Measurements from ENCODE around the gene SDK1.

GRCh38 chr7:3318874-3319273 lies 17.8 kb downstream of the SDK1 start:
- no peak for TF ChIP-seq CTCF (IDR thresholded peaks at IDR 0.05; ENCODE audit: low read depth, low read length, missing input control)
- no peak for TF ChIP-seq TAF1 (conservative IDR thresholded peaks at IDR 0.05)
- no peak for TF ChIP-seq RXRA (IDR thresholded peaks at IDR 0.05)
- TF ChIP-seq ATF3 (IDR thresholded peaks at IDR 0.05), result no peak
- TF ChIP-seq FOXA1 (IDR thresholded peaks at IDR 0.05), result no peak
- TF ChIP-seq, protein P1, sequence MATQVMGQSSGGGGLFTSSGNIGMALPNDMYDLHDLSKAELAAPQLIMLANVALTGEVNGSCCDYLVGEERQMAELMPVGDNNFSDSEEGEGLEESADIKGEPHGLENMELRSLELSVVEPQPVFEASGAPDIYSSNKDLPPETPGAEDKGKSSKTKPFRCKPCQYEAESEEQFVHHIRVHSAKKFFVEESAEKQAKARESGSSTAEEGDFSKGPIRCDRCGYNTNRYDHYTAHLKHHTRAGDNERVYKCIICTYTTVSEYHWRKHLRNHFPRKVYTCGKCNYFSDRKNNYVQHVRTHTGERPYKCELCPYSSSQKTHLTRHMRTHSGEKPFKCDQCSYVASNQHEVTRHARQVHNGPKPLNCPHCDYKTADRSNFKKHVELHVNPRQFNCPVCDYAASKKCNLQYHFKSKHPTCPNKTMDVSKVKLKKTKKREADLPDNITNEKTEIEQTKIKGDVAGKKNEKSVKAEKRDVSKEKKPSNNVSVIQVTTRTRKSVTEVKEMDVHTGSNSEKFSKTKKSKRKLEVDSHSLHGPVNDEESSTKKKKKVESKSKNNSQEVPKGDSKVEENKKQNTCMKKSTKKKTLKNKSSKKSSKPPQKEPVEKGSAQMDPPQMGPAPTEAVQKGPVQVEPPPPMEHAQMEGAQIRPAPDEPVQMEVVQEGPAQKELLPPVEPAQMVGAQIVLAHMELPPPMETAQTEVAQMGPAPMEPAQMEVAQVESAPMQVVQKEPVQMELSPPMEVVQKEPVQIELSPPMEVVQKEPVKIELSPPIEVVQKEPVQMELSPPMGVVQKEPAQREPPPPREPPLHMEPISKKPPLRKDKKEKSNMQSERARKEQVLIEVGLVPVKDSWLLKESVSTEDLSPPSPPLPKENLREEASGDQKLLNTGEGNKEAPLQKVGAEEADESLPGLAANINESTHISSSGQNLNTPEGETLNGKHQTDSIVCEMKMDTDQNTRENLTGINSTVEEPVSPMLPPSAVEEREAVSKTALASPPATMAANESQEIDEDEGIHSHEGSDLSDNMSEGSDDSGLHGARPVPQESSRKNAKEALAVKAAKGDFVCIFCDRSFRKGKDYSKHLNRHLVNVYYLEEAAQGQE (IDR thresholded peaks at IDR 0.05), result no peak
- no peak for TF ChIP-seq RAD21 (IDR thresholded peaks at IDR 0.05)

All from liver (tissue), 3 donors.